22Rv1 (cell line): Measurements from ENCODE around the gene CIB2.

ENCODE experiments used
- H3K27ac ChIP-seq: fragments of 450-650 bp; 2 replicates; pipeline ENCODE4 v1.5.1; 2017
- ZFX ChIP-seq: fragments of 450-650 bp; IDR thresholded peaks from 2 replicates; pipeline ENCODE4 v1.6.1; 2017; ENCODE audit warnings: antibody characterized with exemption, borderline replicate concordance
- TF ChIP-seq, protein P1 (sequence below): fragments of 450-650 bp; IDR thresholded peaks from 2 replicates; pipeline ENCODE4 v1.5.1; 2017; ENCODE audit warnings: mild to moderate bottlenecking

Gene CIB2

DNA sequence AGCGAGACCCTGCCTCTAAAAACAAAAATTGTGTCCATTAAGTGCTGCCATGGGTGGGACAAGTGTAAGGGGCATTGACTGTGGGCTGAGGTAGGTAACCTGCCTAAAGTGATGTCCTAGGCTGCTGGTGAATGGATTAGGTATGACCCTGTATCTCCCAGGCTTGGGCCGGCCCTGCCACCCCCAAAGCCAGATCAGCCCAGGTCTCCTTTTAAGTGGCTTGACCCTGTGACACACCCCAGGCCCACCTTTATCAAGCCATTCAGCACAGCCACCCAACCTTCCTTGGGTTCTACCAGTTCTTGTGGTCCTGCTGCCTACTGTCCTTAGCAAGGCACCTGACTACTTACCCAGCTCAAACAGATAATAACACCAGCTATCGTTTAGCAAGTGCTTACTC, 18.7 kb downstream of the CIB2 start:
- H3K27ac ChIP-seq = no peak overlapping the region
- TF ChIP-seq, protein P1, sequence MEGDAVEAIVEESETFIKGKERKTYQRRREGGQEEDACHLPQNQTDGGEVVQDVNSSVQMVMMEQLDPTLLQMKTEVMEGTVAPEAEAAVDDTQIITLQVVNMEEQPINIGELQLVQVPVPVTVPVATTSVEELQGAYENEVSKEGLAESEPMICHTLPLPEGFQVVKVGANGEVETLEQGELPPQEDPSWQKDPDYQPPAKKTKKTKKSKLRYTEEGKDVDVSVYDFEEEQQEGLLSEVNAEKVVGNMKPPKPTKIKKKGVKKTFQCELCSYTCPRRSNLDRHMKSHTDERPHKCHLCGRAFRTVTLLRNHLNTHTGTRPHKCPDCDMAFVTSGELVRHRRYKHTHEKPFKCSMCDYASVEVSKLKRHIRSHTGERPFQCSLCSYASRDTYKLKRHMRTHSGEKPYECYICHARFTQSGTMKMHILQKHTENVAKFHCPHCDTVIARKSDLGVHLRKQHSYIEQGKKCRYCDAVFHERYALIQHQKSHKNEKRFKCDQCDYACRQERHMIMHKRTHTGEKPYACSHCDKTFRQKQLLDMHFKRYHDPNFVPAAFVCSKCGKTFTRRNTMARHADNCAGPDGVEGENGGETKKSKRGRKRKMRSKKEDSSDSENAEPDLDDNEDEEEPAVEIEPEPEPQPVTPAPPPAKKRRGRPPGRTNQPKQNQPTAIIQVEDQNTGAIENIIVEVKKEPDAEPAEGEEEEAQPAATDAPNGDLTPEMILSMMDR = no peak
- no peak for TF ChIP-seq ZFX

DNA sequence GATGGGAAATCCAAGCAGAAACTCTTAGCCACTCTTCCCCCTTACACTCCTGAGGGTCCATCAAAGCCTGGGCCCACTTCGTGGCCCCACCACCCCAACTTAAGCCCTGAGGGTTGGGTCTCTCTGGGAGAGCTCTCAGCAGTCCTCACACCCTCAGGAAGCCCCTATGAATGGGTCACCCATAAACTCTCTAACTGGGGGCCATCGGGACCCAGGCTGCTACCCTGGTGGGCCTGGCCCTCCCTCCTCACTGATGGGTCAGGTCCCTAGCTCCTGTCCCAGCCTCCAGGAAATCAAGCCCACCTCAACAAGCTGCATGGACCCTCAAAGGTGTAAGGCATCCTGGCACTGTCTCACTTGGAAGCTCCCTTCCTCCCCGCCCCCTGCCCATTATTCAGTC, 19.5 kb downstream of the CIB2 start:
- TF ChIP-seq, protein P1 = no peak
- TF ChIP-seq ZFX = no peak
- H3K27ac ChIP-seq = no peak overlapping the region

DNA sequence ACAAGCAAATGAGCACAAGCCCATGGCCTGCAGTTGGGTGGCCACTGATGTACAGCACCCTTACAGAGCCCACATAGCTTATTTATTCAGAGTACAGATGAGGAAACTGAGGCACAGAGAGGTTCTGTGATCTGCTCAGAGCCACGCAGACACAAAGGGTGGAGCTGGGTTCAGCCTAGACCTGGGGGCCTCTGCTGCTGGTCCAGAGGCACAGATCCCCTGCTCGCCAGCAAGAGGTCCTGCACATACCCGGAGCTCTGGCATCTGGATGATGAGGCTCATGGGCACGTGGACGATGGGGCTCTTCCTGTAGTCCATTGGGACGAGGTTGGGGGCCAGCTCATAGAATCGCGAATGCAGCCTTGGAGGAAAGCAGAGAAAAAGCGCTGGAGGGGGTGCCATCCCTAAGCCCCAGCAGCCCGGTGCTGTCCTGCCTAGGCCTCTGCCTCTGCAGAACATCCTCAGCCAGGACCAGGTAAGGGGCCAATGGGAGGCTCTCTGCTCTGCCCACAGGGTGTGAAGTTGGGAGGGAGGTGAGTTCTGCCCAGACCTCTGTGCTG, 20.2 kb downstream of the CIB2 start:
- H3K27ac ChIP-seq = no peak overlapping the region
- TF ChIP-seq ZFX = no peak
- TF ChIP-seq, protein P1 = no peak

DNA sequence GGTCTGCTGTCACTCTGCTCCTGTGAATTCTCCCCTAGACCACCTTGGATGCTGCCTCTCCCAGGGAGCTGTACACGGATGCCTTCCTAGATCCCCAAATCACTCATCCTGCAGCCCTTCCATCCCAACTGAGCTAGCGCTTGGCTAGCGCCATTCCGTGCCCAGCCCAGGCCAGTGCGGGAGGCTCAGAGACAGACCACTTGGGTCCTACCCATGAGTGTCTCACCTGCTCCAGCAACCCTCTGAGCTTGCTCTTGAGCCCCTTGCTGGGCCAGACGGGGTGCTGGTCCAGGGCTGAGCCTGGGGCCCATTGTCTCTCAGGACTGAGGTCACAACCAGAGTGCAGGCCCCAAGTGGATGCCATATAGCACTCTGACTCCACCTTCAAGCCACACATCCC, 21.1 kb downstream of the CIB2 start:
- TF ChIP-seq, protein P1 = no peak
- TF ChIP-seq ZFX = no peak

DNA sequence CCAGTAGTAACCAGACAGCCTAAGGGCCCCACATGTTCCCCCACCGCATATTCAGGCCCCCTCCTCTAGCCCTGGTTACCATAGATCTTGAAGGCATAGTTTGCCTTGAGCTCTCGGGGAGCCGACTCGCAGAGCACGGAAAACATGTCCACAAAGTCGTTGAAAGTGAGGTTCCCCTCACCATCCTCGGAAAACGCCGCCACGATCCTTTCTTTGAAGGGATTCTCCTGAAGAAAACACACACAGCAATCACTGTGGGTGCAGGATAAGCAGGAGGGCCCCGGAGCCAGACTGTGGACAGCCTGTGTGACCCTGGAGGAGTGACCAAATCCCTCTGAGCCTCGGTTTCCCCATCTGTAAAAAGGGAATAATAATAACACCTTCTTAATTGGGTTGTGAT, 22.1 kb downstream of the CIB2 start:
- H3K27ac ChIP-seq = no peak overlapping the region
- no peak for TF ChIP-seq ZFX
- TF ChIP-seq, protein P1 = no peak

More for the DNA sequence above, 21.1 kb downstream of the CIB2 start:
- no peak overlapping the region for H3K27ac ChIP-seq

DNA sequence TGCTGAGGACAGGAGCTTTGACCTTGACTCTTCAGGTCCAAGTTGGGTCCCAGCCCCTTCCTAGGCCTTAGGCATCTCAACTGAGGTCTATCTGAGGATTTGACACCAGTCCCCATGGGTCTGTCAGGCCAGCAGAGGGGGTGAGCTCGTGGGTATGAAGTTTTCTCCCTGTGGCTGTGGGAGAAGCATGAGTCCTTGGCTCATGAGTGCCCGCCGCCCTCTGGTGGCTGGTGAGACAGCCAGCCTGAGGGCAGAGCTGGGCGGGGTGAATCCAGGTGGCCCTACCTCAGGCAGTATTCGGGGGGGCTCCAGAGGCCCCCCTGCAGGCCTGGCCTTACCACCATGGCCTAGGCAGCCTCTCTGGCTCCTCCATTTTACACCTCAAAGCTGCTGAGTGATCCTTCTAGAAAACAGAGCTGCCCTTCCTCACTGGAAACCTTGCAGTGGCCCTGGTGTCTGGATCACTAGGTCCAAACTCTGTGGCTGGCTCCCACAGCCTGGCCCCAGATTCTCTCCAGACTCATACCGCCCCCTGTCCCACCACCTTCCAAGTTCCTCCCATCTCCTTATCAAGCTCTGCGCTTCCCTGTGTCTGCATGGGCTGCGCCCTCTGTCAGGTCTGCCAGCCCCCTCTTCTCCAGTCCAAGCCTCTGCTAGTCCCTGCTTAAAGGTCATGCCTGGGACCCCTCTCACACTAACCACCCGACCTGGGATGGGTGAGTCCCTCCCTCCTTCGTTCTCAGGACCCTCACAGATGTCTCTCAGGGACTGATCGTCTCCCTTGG, 22.8 kb downstream of the CIB2 start:
- H3K27ac ChIP-seq = no peak overlapping the region
- TF ChIP-seq, protein P1 = peak; percentile 92
- no peak for TF ChIP-seq ZFX

DNA sequence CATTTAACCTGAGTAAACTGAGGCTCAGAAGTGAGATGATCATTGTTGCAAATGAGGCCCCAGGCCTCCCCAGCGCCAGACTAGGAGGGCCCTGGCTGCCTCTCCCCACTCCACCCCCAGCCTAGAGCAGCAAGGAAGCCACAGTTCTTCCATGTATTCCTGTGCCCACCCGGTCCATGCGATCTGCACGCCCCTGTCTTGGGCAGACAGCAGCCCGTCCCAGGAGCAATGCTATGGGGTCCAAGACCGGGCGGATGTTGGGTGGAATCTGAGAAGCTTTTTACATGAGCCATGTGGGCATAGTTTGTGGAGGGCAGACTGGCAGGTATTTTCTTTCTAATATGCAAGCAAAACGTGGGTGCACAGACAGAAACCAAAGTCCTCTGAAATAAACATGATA, 23.8 kb downstream of the CIB2 start:
- no peak overlapping the region for H3K27ac ChIP-seq
- no peak for TF ChIP-seq ZFX
- TF ChIP-seq, protein P1 = no peak
